Stimulated activated CD4-positive, alpha-beta T cell treated with anti-CD3 and anti-CD28 coated beads, Interleukin-4, amount 100 ng/mL, for 4 hours (primary cell): Measurements from ENCODE around the gene PIN1.
"Not testable (repeated sequence)": the region's sequence is repeated elsewhere in the genome, so short reads cannot be mapped to it uniquely, and the experiment has no call there.

Experiments used
- DNase-seq, 2 experiments: peaks; one replicate each; pipeline ENCODE4 v3.0.0-alpha.2; 2020

PIN1 gene

GRCh38 chr19:9834726-9835506 is at the start of gene PIN1:
Gene PIN1, plus strand, starts transcription at chr19:9835318. Its CDS starts 27 bp downstream, at chr19:9835345.
- peak; percentile 99 for DNase-seq

GRCh38 chr19:9785367-9786331 is 49.5 kb upstream of the PIN1 start:
- DNase-seq: peak; percentile 97

- no peak for DNase-seq
Observed at GRCh38 chr19:9786342-9786741, 48.8 kb upstream of the PIN1 start.

- no peak for DNase-seq
Observed at GRCh38 chr19:9786819-9787218, 48.3 kb upstream of the PIN1 start.

GRCh38 chr19:9788604-9789003 is 46.5 kb upstream of the PIN1 start:
- DNase-seq: not testable (repeated sequence)

- no peak for DNase-seq
Observed at GRCh38 chr19:9789066-9789465, 46.1 kb upstream of the PIN1 start.

GRCh38 chr19:9789579-9789978 is 45.5 kb upstream of the PIN1 start:
- DNase-seq: not testable (repeated sequence)

GRCh38 chr19:9791073-9791367 is 44.1 kb upstream of the PIN1 start:
- DNase-seq: not testable (repeated sequence)

GRCh38 chr19:9791552-9792205 is 43.4 kb upstream of the PIN1 start:
- peak; percentile 92 to 96 for DNase-seq

GRCh38 chr19:9792206-9793070 is 42.7 kb upstream of the PIN1 start:
- peak; percentile 92 to 96 for DNase-seq

- peak; percentile 50 to 70 for DNase-seq
Observed at GRCh38 chr19:9793071-9793591, 42.0 kb upstream of the PIN1 start.

GRCh38 chr19:9796113-9796773 is 38.9 kb upstream of the PIN1 start:
- peak; percentile 67 to 85 for DNase-seq

- DNase-seq: no peak
Observed at GRCh38 chr19:9797871-9798270, 37.2 kb upstream of the PIN1 start.

- DNase-seq: no peak
Observed at GRCh38 chr19:9799162-9799561, 36.0 kb upstream of the PIN1 start.

- DNase-seq: no peak
Observed at GRCh38 chr19:9801976-9802375, 33.1 kb upstream of the PIN1 start.

- DNase-seq: no peak
Observed at GRCh38 chr19:9806803-9807202, 28.3 kb upstream of the PIN1 start.

- DNase-seq: no peak
Observed at GRCh38 chr19:9808855-9809824, 26.0 kb upstream of the PIN1 start.

GRCh38 chr19:9811139-9811538 is 24.0 kb upstream of the PIN1 start:
- no peak for DNase-seq

GRCh38 chr19:9818175-9818733 is 16.9 kb upstream of the PIN1 start:
- DNase-seq: no peak
